Activated CD8-positive, alpha-beta memory T cell treated with anti-CD3 and anti-CD28 coated beads, Interleukin-2, amount 50 U/mL, for 4 hours (primary cell): Measurements from ENCODE around the gene IGFLR1.
"Not testable (repeated sequence)": the region's sequence is repeated elsewhere in the genome, so short reads cannot be mapped to it uniquely, and the experiment has no call there.

ENCODE experiments used
- DNase-seq: peaks from one replicate; pipeline ENCODE4 v3.0.0-alpha.2; 2020

The IGFLR1 gene

GRCh38 chr19:35704218-35704617 is 38.0 kb downstream of the IGFLR1 start, which contains the start of gene ZBTB32:
ZBTB32 (plus strand) TSS chr19:35704558; CDS start chr19:35714627, 10,069 bp downstream.
- DNase-seq, result no peak

- no peak for DNase-seq
Measured at GRCh38 chr19:35703343-35703742, 38.9 kb downstream of the IGFLR1 start.

- peak; percentile 89 for DNase-seq
Measured at GRCh38 chr19:35702223-35703012, 39.8 kb downstream of the IGFLR1 start.

- DNase-seq, result no peak
Measured at GRCh38 chr19:35696835-35697234, 45.4 kb downstream of the IGFLR1 start.

GRCh38 chr19:35695895-35696422 is 46.3 kb downstream of the IGFLR1 start:
- no peak for DNase-seq

GRCh38 chr19:35693835-35694599 is 48.2 kb downstream of the IGFLR1 start:
- DNase-seq, result peak; percentile 90

- no peak for DNase-seq
Measured at GRCh38 chr19:35693422-35693821, 48.8 kb downstream of the IGFLR1 start.

- DNase-seq, result no peak
Measured at GRCh38 chr19:35692010-35692409, 50.2 kb downstream of the IGFLR1 start.

GRCh38 chr19:35691106-35691505 is 51.1 kb downstream of the IGFLR1 start:
- DNase-seq, result not testable (repeated sequence)

GRCh38 chr19:35689836-35690235 is 52.4 kb downstream of the IGFLR1 start:
- DNase-seq, result no peak
